H9 (cell line): ENCODE data around the gene AFF1. TPM values are rescaled to one million over a fixed set of nuclear protein-coding genes. Genes with fewer than 3 reads are reported as not detected.

Source experiments
- DNase-seq: peaks from one replicate; pipeline ENCODE4 v3.0.0-alpha.2; 2017
- H2AFZ ChIP-seq: one replicate; pipeline ENCODE4 v1.6.1; 2013; ENCODE audit warnings: mild to moderate bottlenecking, low read length, control low read depth, moderate library complexity
- H2AK5ac ChIP-seq: 2 replicates; pipeline ENCODE4 v1.6.1; 2013; ENCODE audit warnings: low read length, control low read depth, mixed read lengths; ENCODE audit not compliant: insufficient read length
- H2BK120ac ChIP-seq: one replicate; pipeline ENCODE4 v1.6.1; 2013; ENCODE audit warnings: low read depth, mild to moderate bottlenecking, low read length, control low read depth, inconsistent platforms; ENCODE audit not compliant: poor library complexity, severe bottlenecking
- H2BK12ac ChIP-seq: 2 replicates; pipeline ENCODE4 v1.6.1; 2013; ENCODE audit warnings: low read length, control low read depth, mixed read lengths, low read depth; ENCODE audit not compliant: insufficient read length
- H2BK15ac ChIP-seq: 2 replicates; pipeline ENCODE4 v1.6.1; 2013; ENCODE audit warnings: low read depth, low read length, control low read depth
- H2BK20ac ChIP-seq: one replicate; pipeline ENCODE4 v1.6.1; 2013; ENCODE audit warnings: low read depth, mild to moderate bottlenecking, low read length, control low read depth, inconsistent platforms; ENCODE audit not compliant: poor library complexity, severe bottlenecking
- H2BK5ac ChIP-seq: 2 replicates; pipeline ENCODE4 v1.6.1; 2013; ENCODE audit warnings: low read length, control low read depth, mixed read lengths; ENCODE audit not compliant: insufficient read length
- H3K14ac ChIP-seq: 2 replicates; pipeline ENCODE4 v1.6.1; 2013; ENCODE audit warnings: low read length, control low read depth; ENCODE audit not compliant: insufficient read depth
- H3K18ac ChIP-seq: 2 replicates; pipeline ENCODE4 v1.6.1; 2013; ENCODE audit warnings: low read depth, mild to moderate bottlenecking, mixed read lengths, low read length, control low read depth; ENCODE audit not compliant: insufficient read length
- H3K23ac ChIP-seq: 2 replicates; pipeline ENCODE4 v1.6.1; 2013; ENCODE audit warnings: low read length, control low read depth, mixed read lengths, low read depth; ENCODE audit not compliant: insufficient read length
- H3K23me2 ChIP-seq: 2 replicates; pipeline ENCODE4 v1.6.1; 2013; ENCODE audit warnings: low read depth, mild to moderate bottlenecking, mixed read lengths, low read length, control low read depth; ENCODE audit not compliant: insufficient read length, poor library complexity, severe bottlenecking
- H3K27ac ChIP-seq: 2 replicates; pipeline ENCODE4 v1.5.1; 2013; ENCODE audit warnings: low read length, control low read depth, mixed read lengths, low read depth; ENCODE audit not compliant: insufficient read length
- H3K27me3 ChIP-seq: 2 replicates; pipeline ENCODE4 v1.6.1; 2013; ENCODE audit warnings: low read length, control low read depth, inconsistent platforms; ENCODE audit not compliant: insufficient read depth
- H3K4ac ChIP-seq: 2 replicates; pipeline ENCODE4 v1.6.1; 2013; ENCODE audit warnings: low read depth, mild to moderate bottlenecking, control low read depth, inconsistent platforms, low read length, moderate library complexity
- H3K4me1 ChIP-seq: 2 replicates; pipeline ENCODE4 v1.6.1; 2013; ENCODE audit warnings: low read length, control low read depth, inconsistent platforms; ENCODE audit not compliant: insufficient read depth
- H3K4me2 ChIP-seq: 2 replicates; pipeline ENCODE4 v1.6.1; 2013; ENCODE audit warnings: low read length, control low read depth, mixed read lengths; ENCODE audit not compliant: insufficient read length, insufficient read depth
- H3K56ac ChIP-seq: 2 replicates; pipeline ENCODE4 v1.6.1; 2013; ENCODE audit warnings: low read depth, mild to moderate bottlenecking, mixed read lengths, low read length, control low read depth; ENCODE audit not compliant: insufficient read length
- H3K79me1 ChIP-seq: 2 replicates; pipeline ENCODE4 v1.6.1; 2013; ENCODE audit warnings: low read depth, mild to moderate bottlenecking, moderate library complexity, low read length, control low read depth, inconsistent platforms; ENCODE audit not compliant: insufficient read depth, poor library complexity, severe bottlenecking
- H3K79me2 ChIP-seq: 2 replicates; pipeline ENCODE4 v1.6.1; 2013; ENCODE audit warnings: low read length, control low read depth, inconsistent platforms; ENCODE audit not compliant: insufficient read depth
- H3K9ac ChIP-seq: 2 replicates; pipeline ENCODE4 v1.6.1; 2013; ENCODE audit warnings: low read length, control low read depth, mixed read lengths; ENCODE audit not compliant: insufficient read length; ENCODE audit errors: extremely low read depth
- H3K9me3 ChIP-seq: one replicate; pipeline ENCODE4 v1.6.1; 2013; ENCODE audit warnings: low read depth, low read length, inconsistent platforms; ENCODE audit not compliant: control insufficient read depth
- H3T11ph ChIP-seq: one replicate; pipeline ENCODE4 v1.6.1; 2013; ENCODE audit warnings: mild to moderate bottlenecking, low read length, control low read depth, inconsistent platforms
- H4K20me1 ChIP-seq: one replicate; pipeline ENCODE4 v1.6.1; 2013; ENCODE audit not compliant: control insufficient read depth, insufficient read length, insufficient read depth
- H4K5ac ChIP-seq: 2 replicates; pipeline ENCODE4 v1.6.1; 2013; ENCODE audit warnings: low read depth, mild to moderate bottlenecking, mixed read lengths, low read length, control low read depth; ENCODE audit not compliant: insufficient read length
- H4K8ac ChIP-seq: replicated peaks from 2 replicates; pipeline ENCODE4 v1.6.1; 2013; ENCODE audit warnings: low read length, control low read depth, mixed read lengths, low read depth; ENCODE audit not compliant: insufficient read length
- H4K91ac ChIP-seq: 2 replicates; pipeline ENCODE4 v1.6.1; 2013; ENCODE audit warnings: low read depth, mild to moderate bottlenecking, moderate library complexity, mixed read lengths, low read length, control low read depth; ENCODE audit not compliant: insufficient read length
- H3K27ac Mint-ChIP-seq, 3 experiments: 2 replicates in 2 of 3; 3 replicates in 1 of 3; pipeline ENCODE4 v1.8.0; 2020 to 2021; ENCODE audit warnings: mixed read lengths in 3 of 3, mild to moderate bottlenecking in 1 of 3, moderate library complexity in 1 of 3
- H3K27me3 Mint-ChIP-seq: 2 replicates; pipeline ENCODE4 v1.8.0; 2021; ENCODE audit warnings: low read depth, mild to moderate bottlenecking, moderate library complexity, mixed read lengths
- H3K36me3 Mint-ChIP-seq, 3 experiments: 2 replicates in 2 of 3; 3 replicates in 1 of 3; pipeline ENCODE4 v1.8.0; 2020 to 2021; ENCODE audit warnings: low read depth in 3 of 3, mixed read lengths in 3 of 3; ENCODE audit not compliant: insufficient read depth in 1 of 3
- H3K4me1 Mint-ChIP-seq, 2 experiments: 2 replicates each; pipeline ENCODE4 v1.8.0; 2020; ENCODE audit warnings: mixed read lengths in 2 of 2
- H3K4me3 Mint-ChIP-seq, 2 experiments: 2 replicates in 1 of 2; 3 replicates in 1 of 2; pipeline ENCODE4 v1.8.0; 2020 to 2021; ENCODE audit warnings: mild to moderate bottlenecking in 2 of 2, mixed read lengths in 2 of 2, moderate library complexity in 1 of 2
- H3K9me3 Mint-ChIP-seq, 2 experiments: 2 replicates in 1 of 2; 3 replicates in 1 of 2; pipeline ENCODE4 v1.8.0; 2020; ENCODE audit warnings: mild to moderate bottlenecking in 2 of 2, mixed read lengths in 2 of 2, moderate library complexity in 1 of 2
- WGBS: extraction: QIAGEN DNeasy Blood & Tissue Kit; methylation state at CpG from one replicate; pipeline ENCODE4 v1.1.7; 2013; ENCODE audit warnings: missing lambda C conversion rate, low lambda C conversion rate, mixed read lengths; ENCODE audit not compliant: insufficient read length; ENCODE audit errors: extremely low coverage; 5-methylcytosine and 5-hydroxymethylcytosine counted together
- total RNA-seq: library from RNA; stranded (reverse); gene quantifications from 2 replicates; pipeline ENCODE4 v1.2.1, GENCODE V29; 2021
- TF ChIP-seq, protein P1 (sequence below): fragments of 200-600 bp; sonication (generic); conservative IDR thresholded peaks from 3 replicates; pipeline ENCODE4 v1.8.0; 2021; ENCODE audit warnings: antibody characterized with exemption, mild to moderate bottlenecking

The AFF1 gene
- total RNA-seq, 1 experiment from 2014 or later, result 74.5 TPM

DNA sequence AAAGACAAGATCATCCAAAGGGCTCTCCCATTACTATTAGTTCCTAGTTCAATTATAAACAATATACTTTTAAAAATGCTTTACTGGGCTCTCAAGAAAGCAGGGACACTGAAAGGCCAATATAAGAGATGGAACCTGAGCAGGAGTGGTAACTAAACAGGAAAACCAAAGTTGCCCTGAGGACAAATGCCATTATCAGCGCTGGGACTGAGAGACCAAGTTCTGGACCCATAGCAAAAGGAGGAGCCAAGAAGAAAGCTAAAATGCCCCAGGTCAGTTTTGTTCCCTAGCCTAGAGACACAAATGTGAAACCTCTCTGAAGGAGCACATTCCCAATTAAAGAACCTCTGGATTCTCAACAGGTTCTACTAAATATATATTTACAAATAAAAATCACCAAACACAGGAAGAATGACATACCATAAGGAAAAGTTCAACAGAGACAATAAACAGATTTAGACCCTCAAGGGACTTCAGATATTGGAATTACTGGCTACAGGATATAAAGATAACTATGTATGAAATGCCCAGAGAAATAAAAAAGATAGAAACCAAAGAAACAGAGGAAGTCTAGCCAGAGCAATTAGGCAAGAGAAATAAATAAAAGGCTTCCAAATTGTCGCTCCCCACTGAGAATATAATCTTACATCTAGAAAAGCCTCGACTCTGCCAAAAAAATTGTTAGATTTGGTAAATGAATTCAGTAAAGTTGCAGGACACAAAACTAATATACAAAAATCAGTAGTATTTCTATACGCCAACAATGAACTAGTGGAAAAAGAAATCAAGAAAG lies 218.5 kb downstream of the AFF1 start:
- no peak for DNase-seq
- no peak overlapping the region for H3T11ph ChIP-seq
- no peak overlapping the region for H3K18ac ChIP-seq
- no peak overlapping the region for H2BK120ac ChIP-seq
- no peak overlapping the region for H2BK5ac ChIP-seq
- H3K79me2 ChIP-seq, result no peaks in the 10 kb centered on the region
- no peak overlapping the region for H2AK5ac ChIP-seq
- H3K4me3 Mint-ChIP-seq, result no peak overlapping the region
- WGBS, result no CpG with 5 or more reads among the region's 4 CpGs
- no peak overlapping the region for H3K56ac ChIP-seq
- no peak overlapping the region for H3K14ac ChIP-seq
- TF ChIP-seq, protein P1, sequence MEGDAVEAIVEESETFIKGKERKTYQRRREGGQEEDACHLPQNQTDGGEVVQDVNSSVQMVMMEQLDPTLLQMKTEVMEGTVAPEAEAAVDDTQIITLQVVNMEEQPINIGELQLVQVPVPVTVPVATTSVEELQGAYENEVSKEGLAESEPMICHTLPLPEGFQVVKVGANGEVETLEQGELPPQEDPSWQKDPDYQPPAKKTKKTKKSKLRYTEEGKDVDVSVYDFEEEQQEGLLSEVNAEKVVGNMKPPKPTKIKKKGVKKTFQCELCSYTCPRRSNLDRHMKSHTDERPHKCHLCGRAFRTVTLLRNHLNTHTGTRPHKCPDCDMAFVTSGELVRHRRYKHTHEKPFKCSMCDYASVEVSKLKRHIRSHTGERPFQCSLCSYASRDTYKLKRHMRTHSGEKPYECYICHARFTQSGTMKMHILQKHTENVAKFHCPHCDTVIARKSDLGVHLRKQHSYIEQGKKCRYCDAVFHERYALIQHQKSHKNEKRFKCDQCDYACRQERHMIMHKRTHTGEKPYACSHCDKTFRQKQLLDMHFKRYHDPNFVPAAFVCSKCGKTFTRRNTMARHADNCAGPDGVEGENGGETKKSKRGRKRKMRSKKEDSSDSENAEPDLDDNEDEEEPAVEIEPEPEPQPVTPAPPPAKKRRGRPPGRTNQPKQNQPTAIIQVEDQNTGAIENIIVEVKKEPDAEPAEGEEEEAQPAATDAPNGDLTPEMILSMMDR, result no peak
- no peak overlapping the region for H4K8ac ChIP-seq
- no peak overlapping the region for H2BK12ac ChIP-seq
- H3K4ac ChIP-seq, result no peak overlapping the region
- H4K91ac ChIP-seq, result no peak overlapping the region
- H3K27ac Mint-ChIP-seq, result no peak overlapping the region
- no peaks in the 10 kb centered on the region for H3K27me3 Mint-ChIP-seq
- H3K23me2 ChIP-seq, result no peaks in the 10 kb centered on the region
- H3K27ac ChIP-seq, result no peak overlapping the region
- H3K79me1 ChIP-seq, result no peaks in the 10 kb centered on the region
- H4K5ac ChIP-seq, result no peak overlapping the region
- H3K9me3 ChIP-seq, result no peaks in the 10 kb centered on the region
- no peak overlapping the region for H3K23ac ChIP-seq
- no peaks in the 10 kb centered on the region for H3K4me1 ChIP-seq
- H3K9me3 Mint-ChIP-seq, result no peaks in the 10 kb centered on the region
- peaks cover 4 to 7% of the 10 kb centered on the region in 2 experiments; a peak in 2 of 4 replicates for H3K4me1 Mint-ChIP-seq
- H2BK15ac ChIP-seq, result no peak overlapping the region
- no peaks in the 10 kb centered on the region for H3K36me3 Mint-ChIP-seq
- no peak overlapping the region for H3K4me2 ChIP-seq
- no peak overlapping the region for H3K9ac ChIP-seq
- H2AFZ ChIP-seq, result no peak overlapping the region
- H3K27me3 ChIP-seq, result no peaks in the 10 kb centered on the region
- H2BK20ac ChIP-seq, result no peak overlapping the region
- no peaks in the 10 kb centered on the region for H4K20me1 ChIP-seq
